Heart left ventricle (tissue), 16 donors: Measurements from ENCODE around the gene MYO18B. TPM values are rescaled to one million over a fixed set of nuclear protein-coding genes. Genes with fewer than 3 reads are reported as not detected.
A peak's percentile ranks its signal among the peaks of the same experiment; 100 is the strongest.

Experiments used
- ATAC-seq, 4 donors: fragments of 200-7000 bp; cut with Tn5 transposase; one replicate each; pipeline ENCODE4 v1.9.1; 2020 to 2022; ENCODE audit warnings: moderate library complexity in 4 of 4, mild to moderate bottlenecking in 3 of 4, moderate number of reproducible peaks in 1 of 4
- DNase-seq, 5 donors: peaks; one replicate each; pipeline ENCODE4 v3.0.0-alpha.2; 2020
- H3K27ac ChIP-seq, 12 donors: fragments of 200-600 bp; sonication (generic) in 4 of 12; one replicate each; pipeline versions ENCODE4 v1.5.0 to v1.8.0; 2016 to 2022; ENCODE audit warnings: mild to moderate bottlenecking in 2 of 12
- H3K27me3 ChIP-seq, 9 donors: fragments of 200-600 bp; sonication (generic) in 2 of 9; one replicate each; pipeline versions ENCODE4 v1.5.1 to v1.8.0; 2016 to 2022; ENCODE audit warnings: mild to moderate bottlenecking in 3 of 9
- H3K36me3 ChIP-seq, 9 donors: fragments of 200-600 bp; sonication (generic) in 2 of 9; one replicate each; pipeline versions ENCODE4 v1.5.0 to v1.8.0; 2018 to 2022; ENCODE audit warnings: mild to moderate bottlenecking in 2 of 9
- H3K4me1 ChIP-seq, 12 donors: fragments of 200-600 bp; sonication (generic) in 4 of 12; one replicate each; pipeline versions ENCODE4 v1.5.0 to v1.8.0; 2016 to 2022; ENCODE audit warnings: mild to moderate bottlenecking in 3 of 12
- H3K4me3 ChIP-seq, 12 donors: fragments of 200-600 bp; sonication (generic) in 4 of 12; one replicate each; pipeline versions ENCODE4 v1.5.0 to v1.8.0; 2017 to 2022; ENCODE audit warnings: mild to moderate bottlenecking in 9 of 12, moderate library complexity in 4 of 12
- H3K9me3 ChIP-seq, 12 donors: fragments of 200-600 bp; sonication (generic) in 4 of 12; one replicate each; pipeline versions ENCODE4 v1.5.0 to v1.8.0; 2016 to 2022; ENCODE audit warnings: mild to moderate bottlenecking in 1 of 12
- CTCF ChIP-seq, 12 donors: fragments of 200-600 bp; sonication (generic) in 4 of 12; IDR thresholded peaks; one replicate each; pipeline versions ENCODE4 v1.5.0 to v1.8.0; 2018 to 2022; ENCODE audit warnings: antibody characterized with exemption in 12 of 12, mild to moderate bottlenecking in 5 of 12
- POLR2A ChIP-seq, 2 donors: fragments of 450-650 bp; IDR thresholded peaks; one replicate each; pipeline ENCODE4 v1.6.1; 2017; ENCODE audit warnings: antibody characterized with exemption in 2 of 2, mild to moderate bottlenecking in 2 of 2, moderate library complexity in 2 of 2
- WGBS, 4 donors: extraction: QIAGEN DNeasy Blood & Tissue Kit in 2 of 4; methylation state at CpG; one replicate each; pipeline versions ENCODE4 v1.1.5 to v1.1.7; 2013 to 2018; 5-methylcytosine and 5-hydroxymethylcytosine counted together
- intact Hi-C, 10 donors: fragments of 100-400 bp; cut with DNase I; formaldehyde crosslinking; loops; one replicate each; pipeline versions ENCODE4 v1.11.1 to v1.14.2; 2022
- polyA plus RNA-seq, 2 donors: library from polyadenylated mRNA; stranded (reverse); fragments of 200-250 nt; gene quantifications; one replicate each; pipeline ENCODE4 v1.2.3, GENCODE V29; 2013
- total RNA-seq, 9 donors: library from RNA; depleted of rRNA in 2 of 9; stranded (reverse); fragments of >200 nt in 2 of 9; fragmentation: NEBNext Ultra II Directional in 3 of 9; extraction: Animal tissue kit (Norgen Biotek cat#: 25700) in 3 of 9; gene quantifications; one replicate each; pipeline versions ENCODE4 v1.1.0 to v1.2.4, GENCODE V29; 2016 to 2023
- donor health status: ischemic (EF 13 %, LVEDD 7.1; RV severe dilation, severe dysfunction).
- donor health status: healthy with polysubstance abuse.
- donor health status: DM: no; HTN: yes; CAD: no.
- donor health status: DM: no; HTN: no; CAD: no.
- donor health status: ischemic (EF 25% LVEDD 6.9; RV normal size, moderate dysfunction).
- donor health status: ischemic (EF 25% LVEDD 5.7; RV mildly dilated, moderate dysfunction).
- donor health status: healthy.
- donor health status: DM: yes; HTN: yes; CAD: no.
- donor health status: ischemic (EF 35%, LVEDD 5.7; RV mildly dilated, moderate dysfunction).
- donor health status: nonischemic (EF 11% LVEDD 7.7; RV severe dilation, severe dysfunction).
- donor health status: DM: yes; HTN: yes; CAD: no.
- donor health status: PGD.
- donor health status: ischemic (EF 29% LVEDD 5.4; RV normal size, mild dysfunction).
- donor health status: nonischemic (EF 23%, LVEDD 6.1; RV moderate dilation, normal function).

Gene MYO18B
- total and polyA plus RNA-seq, 11 donors: 140 to 301 (median 193) TPM

GRCh38 chr22:25941365-25941960 is 199.5 kb downstream of the MYO18B start:
- H3K4me3 ChIP-seq: no peak overlapping the region
- no peak for DNase-seq
- ATAC-seq: no peak
- peaks cover 0 to 23% (median 15%) of the 10 kb centered on the region in 12 donors for H3K4me1 ChIP-seq
- TF ChIP-seq CTCF (IDR thresholded peaks at IDR 0.05) (no peak), POLR2A (IDR thresholded peaks at IDR 0.05) (no peak)
- WGBS, 4 donors: 58 to 71% (median 68%) methylated on average over 8 of the region's 8 CpGs
- intact Hi-C loops: no loop called here
- H3K9me3 ChIP-seq: no peaks in the 10 kb centered on the region
- H3K27ac ChIP-seq: peak overlapping the region in 9 of 12 donors; percentile 11 to 58 (median 49)
- no peaks in the 10 kb centered on the region for H3K27me3 ChIP-seq
- H3K36me3 ChIP-seq: peaks cover 0 to 50% (median under 1%) of the 10 kb centered on the region in 9 donors

- ATAC-seq: peak; percentile 45 to 77 (median 51)
- DNase-seq: peak in 3 of 5 donors; percentile 27 to 45 (median 42)
- WGBS, 4 donors: 57 to 67% (median 64%) methylated on average over 9 of the region's 9 CpGs
- Histone ChIP-seq H3K4me3 (no peak overlapping the region), H3K9me3 (no peaks in the 10 kb centered on the region), H3K27ac (peak overlapping the region in 9 of 12 donors; percentile 13 to 58 (median 49)), H3K27me3 (no peaks in the 10 kb centered on the region), H3K36me3 (peaks cover 0 to 49% (median 8%) of the 10 kb centered on the region in 9 donors), H3K4me1 (peaks cover 0 to 23% (median 15%) of the 10 kb centered on the region in 12 donors)
- intact Hi-C loops: no loop called here
- TF ChIP-seq POLR2A (IDR thresholded peaks at IDR 0.05) (no peak), CTCF (IDR thresholded peaks at IDR 0.05) (no peak)
Observed at GRCh38 chr22:25942115-25942855, 200.3 kb downstream of the MYO18B start.

GRCh38 chr22:25942856-25943411 is 200.9 kb downstream of the MYO18B start:
- Histone ChIP-seq H3K4me1 (peaks cover 0 to 23% (median 15%) of the 10 kb centered on the region in 12 donors), H3K27ac (peak overlapping the region in 7 of 12 donors; percentile 26 to 58 (median 51)), H3K9me3 (no peaks in the 10 kb centered on the region), H3K36me3 (peaks cover 0 to 50% (median 11%) of the 10 kb centered on the region in 9 donors), H3K4me3 (no peak overlapping the region), H3K27me3 (no peaks in the 10 kb centered on the region)
- TF ChIP-seq POLR2A (IDR thresholded peaks at IDR 0.05): no peak
- no peak for TF ChIP-seq CTCF (IDR thresholded peaks at IDR 0.05)
- WGBS, 4 donors: 18 to 26% (median 23%) methylated on average over 10 of the region's 10 CpGs
- ATAC-seq (peak; percentile 66 to 79 (median 73)), DNase-seq (peak; percentile 58 to 84 (median 67))
- intact Hi-C loops: no loop called here

- H3K27me3 ChIP-seq: no peaks in the 10 kb centered on the region
- no peak for TF ChIP-seq POLR2A (IDR thresholded peaks at IDR 0.05)
- 64 to 82% (median 70%) methylated on average over 1 of the region's 1 CpG for WGBS, 4 donors
- peaks cover 0 to 86% (median 45%) of the 10 kb centered on the region in 9 donors for H3K36me3 ChIP-seq
- ATAC-seq (peak in 1 of 4 donors; percentile 13), DNase-seq (no peak)
- peak overlapping the region in 1 of 12 donors; percentile 26 for H3K27ac ChIP-seq
- peaks cover 0 to 4% (median 0%) of the 10 kb centered on the region in 12 donors for H3K4me1 ChIP-seq
- H3K4me3 ChIP-seq: no peak overlapping the region
- intact Hi-C loops: no loop called here
- H3K9me3 ChIP-seq: no peaks in the 10 kb centered on the region
Observed at GRCh38 chr22:25950111-25950510, 208.1 kb downstream of the MYO18B start.
